BE2C (cell line): ENCODE measurements around the gene MAPK10.

Experiments used
- DNase-seq: peaks from one replicate; pipeline ENCODE4 v3.0.0-alpha.2; 2020
- H3K27me3 ChIP-seq: fragments of 250-450 bp; sonication (Bioruptor Pico); 2 replicates; pipeline ENCODE4 v1.5.1; 2020; ENCODE audit warnings: mild to moderate bottlenecking
- H3K36me3 ChIP-seq: fragments of 250-450 bp; sonication (Bioruptor Pico); 2 replicates; pipeline ENCODE4 v1.5.1; 2020; ENCODE audit warnings: mild to moderate bottlenecking
- H3K4me1 ChIP-seq: fragments of 250-450 bp; sonication (Bioruptor Pico); 2 replicates; pipeline ENCODE4 v1.5.1; 2020
- H3K4me3 ChIP-seq: 2 replicates; pipeline ENCODE4 v1.5.1; 2011; ENCODE audit warnings: low read depth, low read length
- H3K9me3 ChIP-seq: fragments of 250-450 bp; sonication (Bioruptor Pico); 2 replicates; pipeline ENCODE4 v1.5.1; 2020
- CTCF ChIP-seq: IDR thresholded peaks from 2 replicates; pipeline ENCODE4 v1.5.1; 2012; ENCODE audit warnings: mild to moderate bottlenecking, low read depth, low read length

Gene MAPK10

GRCh38 chr4:86220121-86220520 is 139.7 kb downstream of the MAPK10 start:
- H3K9me3 ChIP-seq, result no peaks in the 10 kb centered on the region
- no peaks in the 10 kb centered on the region for H3K27me3 ChIP-seq
- H3K36me3 ChIP-seq, result no peaks in the 10 kb centered on the region
- no peak for TF ChIP-seq CTCF
- no peak overlapping the region for H3K4me3 ChIP-seq
- peaks cover 5% of the 10 kb centered on the region for H3K4me1 ChIP-seq
- DNase-seq, result no peak

- TF ChIP-seq CTCF, result no peak
- no peak overlapping the region for H3K4me3 ChIP-seq
- peaks cover 5% of the 10 kb centered on the region for H3K4me1 ChIP-seq
- no peaks in the 10 kb centered on the region for H3K36me3 ChIP-seq
- H3K27me3 ChIP-seq, result no peaks in the 10 kb centered on the region
- H3K9me3 ChIP-seq, result no peaks in the 10 kb centered on the region
- DNase-seq, result peak; percentile 31
Measured at GRCh38 chr4:86218746-86219473, 140.9 kb downstream of the MAPK10 start.

- H3K27me3 ChIP-seq, result no peaks in the 10 kb centered on the region
- no peak for DNase-seq
- TF ChIP-seq CTCF, result no peak
- no peaks in the 10 kb centered on the region for H3K36me3 ChIP-seq
- no peaks in the 10 kb centered on the region for H3K9me3 ChIP-seq
- no peaks in the 10 kb centered on the region for H3K4me1 ChIP-seq
- H3K4me3 ChIP-seq, result no peak overlapping the region
Measured at GRCh38 chr4:86203176-86203575, 156.7 kb downstream of the MAPK10 start.

- TF ChIP-seq CTCF, result no peak
- H3K4me1 ChIP-seq, result no peaks in the 10 kb centered on the region
- H3K27me3 ChIP-seq, result no peaks in the 10 kb centered on the region
- no peaks in the 10 kb centered on the region for H3K36me3 ChIP-seq
- H3K9me3 ChIP-seq, result no peaks in the 10 kb centered on the region
- DNase-seq, result no peak
- H3K4me3 ChIP-seq, result no peak overlapping the region
Measured at GRCh38 chr4:86185659-86186058, 174.2 kb downstream of the MAPK10 start.

GRCh38 chr4:86184901-86185285 is 175.0 kb downstream of the MAPK10 start:
- Histone ChIP-seq H3K27me3 (no peaks in the 10 kb centered on the region), H3K36me3 (no peaks in the 10 kb centered on the region), H3K4me3 (no peak overlapping the region), H3K4me1 (no peaks in the 10 kb centered on the region), H3K9me3 (no peaks in the 10 kb centered on the region)
- no peak for TF ChIP-seq CTCF
- no peak for DNase-seq

GRCh38 chr4:86184216-86184900 is 175.5 kb downstream of the MAPK10 start:
- DNase-seq, result no peak

More at GRCh38 chr4:86184216-86184900, 175.5 kb downstream of the MAPK10 start:
- no peaks in the 10 kb centered on the region for H3K27me3 ChIP-seq
- H3K4me1 ChIP-seq, result no peaks in the 10 kb centered on the region
- TF ChIP-seq CTCF, result no peak
- no peak overlapping the region for H3K4me3 ChIP-seq
- H3K9me3 ChIP-seq, result no peaks in the 10 kb centered on the region
- H3K36me3 ChIP-seq, result no peaks in the 10 kb centered on the region
